H1 (cell line): ENCODE results near the gene FGF19. TPM values are rescaled to one million over a fixed set of nuclear protein-coding genes. Genes with fewer than 3 reads are reported as not detected.

Source experiments
- CTCF ChIA-PET: fragments of 300-600 bp; sonication (Branson Sonifier 250); formaldehyde crosslinking; loops from one replicate; lab custom pipeline; 2021; ENCODE audit not compliant: partially characterized antibody; lab: Charles Lee
- POLR2A ChIA-PET: fragments of 300-600 bp; sonication (Branson Sonifier 250); formaldehyde crosslinking; loops from one replicate; lab custom pipeline; 2021; ENCODE audit warnings: inconsistent platforms; ENCODE audit not compliant: partially characterized antibody; lab: Charles Lee
- DNase-seq, 2 experiments: peaks; one replicate each; pipeline versions ENCODE4 v3.0.0 to v3.0.0-alpha.2; 2010 to 2022; ENCODE audit warnings: low spot score in 2 of 2, low read depth in 1 of 2, mixed read lengths in 1 of 2
- FAIRE-seq: peaks from 2 replicates; lab custom pipeline; 2011; peaks lifted over from hg19 to GRCh38; lab: Jason Lieb, UNC
- H2AFZ ChIP-seq: 2 replicates; pipeline ENCODE4 v1.8.1; 2012; ENCODE audit warnings: low read length, inconsistent platforms
- H2AK5ac ChIP-seq: 2 replicates; pipeline ENCODE4 v1.6.1; 2013; ENCODE audit warnings: low read depth, low read length
- H2BK120ac ChIP-seq: replicated peaks from 2 replicates; pipeline ENCODE3; 2013; ENCODE audit warnings: low read depth, low read length, inconsistent platforms
- H2BK12ac ChIP-seq: 2 replicates; pipeline ENCODE4 v1.6.1; 2013; ENCODE audit warnings: low read depth, low read length
- H2BK15ac ChIP-seq: 2 replicates; pipeline ENCODE4 v1.6.1; 2013; ENCODE audit warnings: low read length
- H2BK20ac ChIP-seq: 2 replicates; pipeline ENCODE4 v1.6.1; 2013; ENCODE audit warnings: low read length
- H2BK5ac ChIP-seq: 2 replicates; pipeline ENCODE4 v1.6.1; 2013; ENCODE audit warnings: low read depth, low read length
- H3K14ac ChIP-seq: 2 replicates; pipeline ENCODE4 v1.6.1; 2013; ENCODE audit warnings: inconsistent platforms; ENCODE audit not compliant: insufficient read length
- H3K18ac ChIP-seq: 2 replicates; pipeline ENCODE4 v1.6.1; 2013; ENCODE audit warnings: low read length; ENCODE audit errors: extremely low read depth
- H3K23ac ChIP-seq: 2 replicates; pipeline ENCODE4 v1.6.1; 2013; ENCODE audit warnings: inconsistent platforms; ENCODE audit not compliant: insufficient read length
- H3K23me2 ChIP-seq: 2 replicates; pipeline ENCODE4 v1.6.1; 2013; ENCODE audit warnings: low read depth, low read length
- H3K27ac ChIP-seq: 2 replicates; pipeline ENCODE4 v1.6.1; 2011; ENCODE audit warnings: low read depth, low read length, inconsistent platforms
- H3K27me3 ChIP-seq, 4 experiments: replicated peaks in 1 of 4; 1 replicate in 1 of 4; 2 replicates in 3 of 4; pipeline versions ENCODE4 v1.6.1 to v1.8.1; 2011 to 2013; ENCODE audit warnings: low read length in 3 of 4, mild to moderate bottlenecking in 3 of 4, inconsistent platforms in 2 of 4, mixed read lengths in 2 of 4, moderate library complexity in 1 of 4; ENCODE audit not compliant: control insufficient read depth in 3 of 4, insufficient read depth in 3 of 4; ENCODE audit errors: extremely low read depth in 1 of 4
- H3K36me3 ChIP-seq, 4 experiments: 2 replicates each; pipeline versions ENCODE4 v1.6.1 to v1.8.1; 2011 to 2013; ENCODE audit warnings: mild to moderate bottlenecking in 4 of 4, low read length in 3 of 4, moderate library complexity in 2 of 4, control low read depth in 1 of 4, inconsistent platforms in 1 of 4; ENCODE audit not compliant: insufficient read depth in 4 of 4, control insufficient read depth in 2 of 4
- H3K4ac ChIP-seq: replicated peaks from 2 replicates; pipeline ENCODE3; 2013; ENCODE audit warnings: low read length, low read depth, mixed read lengths, inconsistent platforms; ENCODE audit not compliant: insufficient read length
- H3K4me1 ChIP-seq, 4 experiments: replicated peaks in 1 of 4; 1 replicate in 1 of 4; 2 replicates in 3 of 4; pipeline versions ENCODE4 v1.6.1 to v1.8.1; 2011 to 2013; ENCODE audit warnings: low read length in 3 of 4, inconsistent platforms in 2 of 4, mixed read lengths in 1 of 4; ENCODE audit not compliant: insufficient read depth in 4 of 4, control insufficient read depth in 3 of 4
- H3K4me2 ChIP-seq, 2 experiments: 2 replicates each; pipeline versions ENCODE4 v1.6.1 to v1.8.1; 2011 to 2013; ENCODE audit warnings: low read depth in 2 of 2, low read length in 2 of 2, control low read depth in 1 of 2, inconsistent platforms in 1 of 2, mild to moderate bottlenecking in 1 of 2; ENCODE audit not compliant: insufficient read depth in 1 of 2
- H3K4me3 ChIP-seq, 4 experiments: fragments of 200-600, 300-600 bp in 1 of 4; sonication (generic), shearing (Covaris generic), sonication (Bioruptor Twin) in 1 of 4; 2 replicates each; pipeline versions ENCODE4 v1.5.1 to v1.8.1; 2011 to 2016; ENCODE audit warnings: low read length in 4 of 4, low read depth in 3 of 4, control low read depth in 2 of 4, inconsistent platforms in 2 of 4, mild to moderate bottlenecking in 2 of 4, mixed read lengths in 1 of 4, moderate library complexity in 1 of 4; ENCODE audit not compliant: insufficient read depth in 2 of 4; ENCODE audit errors: extremely low read depth in 1 of 4
- H3K56ac ChIP-seq: replicated peaks from 2 replicates; pipeline ENCODE3; 2013; ENCODE audit warnings: low read depth, mild to moderate bottlenecking, mixed read lengths, low read length, inconsistent platforms; ENCODE audit not compliant: insufficient read length
- H3K79me1 ChIP-seq: 2 replicates; pipeline ENCODE4 v1.6.1; 2013; ENCODE audit warnings: low read depth, low read length, control low read depth
- H3K79me2 ChIP-seq, 2 experiments: 2 replicates each; pipeline versions ENCODE4 v1.6.1 to v1.8.1; 2012 to 2013; ENCODE audit warnings: low read length in 2 of 2, mild to moderate bottlenecking in 2 of 2, inconsistent platforms in 1 of 2; ENCODE audit not compliant: insufficient read depth in 2 of 2, control insufficient read depth in 1 of 2
- H3K9ac ChIP-seq, 4 experiments: replicated peaks in 1 of 4; 1 replicate in 1 of 4; 2 replicates in 3 of 4; pipeline versions ENCODE4 v1.6.1 to v1.8.1; 2011 to 2013; ENCODE audit warnings: low read depth in 3 of 4, low read length in 3 of 4, control low read depth in 2 of 4, mild to moderate bottlenecking in 2 of 4, moderate library complexity in 2 of 4, inconsistent platforms in 1 of 4; ENCODE audit errors: extremely low read depth in 1 of 4
- H3K9me3 ChIP-seq, 2 experiments: 2 replicates each; pipeline versions ENCODE4 v1.6.1 to v1.8.1; 2012 to 2013; ENCODE audit warnings: mild to moderate bottlenecking in 2 of 2, moderate library complexity in 2 of 2, control low read depth in 1 of 2, inconsistent platforms in 1 of 2, low read depth in 1 of 2, low read length in 1 of 2, mixed read lengths in 1 of 2; ENCODE audit not compliant: insufficient read depth in 2 of 2
- H4K20me1 ChIP-seq, 2 experiments: replicated peaks in 1 of 2; 2 replicates each; pipeline versions ENCODE3 to v1.8.1; 2011 to 2013; ENCODE audit warnings: inconsistent platforms in 2 of 2, low read length in 2 of 2, mild to moderate bottlenecking in 1 of 2; ENCODE audit not compliant: insufficient read depth in 2 of 2, control insufficient read depth in 1 of 2
- H4K5ac ChIP-seq: 2 replicates; pipeline ENCODE4 v1.6.1; 2013; ENCODE audit warnings: low read length, low read depth, mixed read lengths, inconsistent platforms; ENCODE audit not compliant: insufficient read length
- H4K8ac ChIP-seq: 2 replicates; pipeline ENCODE4 v1.8.0; 2013; ENCODE audit warnings: mild to moderate bottlenecking, moderate library complexity, low read length, inconsistent platforms; ENCODE audit not compliant: insufficient read depth; ENCODE audit errors: extremely low read depth
- H4K91ac ChIP-seq: replicated peaks from 2 replicates; pipeline ENCODE3; 2013; ENCODE audit warnings: low read length, mixed read lengths, inconsistent platforms; ENCODE audit not compliant: insufficient read length
- BCL11A ChIP-seq, 2 experiments: IDR thresholded peaks; one replicate each; pipeline ENCODE4 v1.6.1; 2011; ENCODE audit warnings: low read depth in 2 of 2, low read length in 2 of 2, mild to moderate bottlenecking in 2 of 2
- KDM4A ChIP-seq: IDR thresholded peaks from one replicate; pipeline ENCODE4 v1.7.1; 2012; ENCODE audit warnings: low read depth, mild to moderate bottlenecking, moderate library complexity, low read length, inconsistent platforms; ENCODE audit not compliant: severe bottlenecking
- SRF ChIP-seq: IDR thresholded peaks from 2 replicates; pipeline ENCODE4 v1.6.1; 2011; ENCODE audit warnings: mild to moderate bottlenecking, low read depth, low read length, moderate library complexity
- WGBS, 2 experiments: shearing (Covaris generic) in 1 of 2; methylation state at CpG; one replicate each; pipeline versions ENCODE4 v1.1.6 to v1.1.7; 2013 to 2015; ENCODE audit warnings: low lambda C conversion rate in 2 of 2, mixed read lengths in 2 of 2, inconsistent platforms in 1 of 2, low coverage in 1 of 2, missing lambda C conversion rate in 1 of 2; ENCODE audit not compliant: insufficient replicate concordance in 2 of 2, insufficient coverage in 1 of 2, insufficient read length in 1 of 2; ENCODE audit errors: extremely low coverage in 1 of 2, missing lambda C conversion rate in 1 of 2; 5-methylcytosine and 5-hydroxymethylcytosine counted together
- polyA plus RNA-seq, 7 experiments: library from polyadenylated mRNA; depleted of rRNA in 3 of 7; stranded (reverse) in 5 of 7; unstranded in 2 of 7; fragments of >200 nt in 5 of 7; fragments of 200-250 nt in 2 of 7; gene quantifications; 1 replicate in 5 of 7; 2 replicates in 1 of 7; 4 replicates in 1 of 7; pipeline versions ENCODE4 v1.2.1 to v1.2.3, GENCODE V29; 2011 to 2013; ENCODE audit warnings: missing spikeins in 2 of 7, mixed read lengths in 2 of 7
- total RNA-seq: library from RNA; stranded (reverse); fragmentation: NEBNext Ultra II Directional; extraction: Animal tissue kit (Norgen Biotek cat#: 25700); gene quantifications from 2 replicates; pipeline ENCODE4 v1.2.1, GENCODE V29; 2021

The FGF19 gene
- total and polyA plus RNA-seq, 2 of the 8 experiments (the other 6 are each of a cell fraction or from before 2014, with no cell fraction given): 9.6 to 14.8 TPM

GRCh38 chr11:69715446-69715845 lies 11.6 kb upstream of the FGF19 start:
- H3K23me2 ChIP-seq: no peaks in the 10 kb centered on the region; the same call in 1 of the 2 replicates
- H3K23ac ChIP-seq: no peak overlapping the region
- H4K8ac ChIP-seq: no peak overlapping the region
- no peak overlapping the region for H2BK15ac ChIP-seq
- no peaks in the 10 kb centered on the region for H3K79me1 ChIP-seq
- no peak overlapping the region for H3K56ac ChIP-seq
- H2BK120ac ChIP-seq: no peak overlapping the region
- H3K9ac ChIP-seq: no peak overlapping the region
- no peak overlapping the region for H3K18ac ChIP-seq
- no peak overlapping the region for H3K4me3 ChIP-seq
- no peak overlapping the region for H3K14ac ChIP-seq
- H4K5ac ChIP-seq: no peak overlapping the region
- peaks cover 2 to 18% (median 5%) of the 10 kb centered on the region in 4 experiments; a peak in 6 of 7 replicates for H3K4me1 ChIP-seq
- no peak overlapping the region for H4K91ac ChIP-seq
- no peaks in the 10 kb centered on the region for H3K79me2 ChIP-seq
- CTCF ChIA-PET: interaction anchor here (0.6 to 20.5 kb wide), 20 partner anchors 9 to 765 kb away, joined by 3 to 197 read pairs (median 4); no protein-coding TSS in a partner anchor
- POLR2A ChIA-PET: interaction anchor here (1.1 kb wide), 2 partner anchors 12 to 13 kb away, joined by 3 read pairs; partner anchors contain the start of gene FGF19
- no peaks in the 10 kb centered on the region for H4K20me1 ChIP-seq
- H2BK12ac ChIP-seq: no peak overlapping the region
- H2AFZ ChIP-seq: no peak overlapping the region
- FAIRE-seq (no peak), DNase-seq (no peak)
- H2BK5ac ChIP-seq: no peak overlapping the region
- no peak overlapping the region for H3K4ac ChIP-seq
- H3K4me2 ChIP-seq: no peak overlapping the region
- no peak overlapping the region for H2BK20ac ChIP-seq
- 94% methylated on average over 19 of the region's 19 CpGs; no CpG with 5 or more reads in 1 of the 2 experiments for WGBS, 2 experiments
- no peaks in the 10 kb centered on the region for H3K36me3 ChIP-seq
- H3K27ac ChIP-seq: no peak overlapping the region
- H3K27me3 ChIP-seq: peaks cover 0 to 19% (median 11%) of the 10 kb centered on the region in 4 experiments; a peak in 4 of 7 replicates
- H2AK5ac ChIP-seq: no peak overlapping the region
- no peaks in the 10 kb centered on the region for H3K9me3 ChIP-seq
- TF ChIP-seq KDM4A: no peak
- TF ChIP-seq SRF: no peak
- TF ChIP-seq BCL11A (IDR thresholded peaks at IDR 0.05; ENCODE audit: low read depth in 2 of 2, low read length in 2 of 2): no peak
